GM10248 (cell line): ENCODE data around the gene ZBTB6.
A peak's percentile ranks its signal among the peaks of the same experiment; 100 is the strongest.

Source experiments
- CTCF ChIA-PET: fragments of 300-600 bp; sonication (Branson Sonifier 250); formaldehyde crosslinking; extraction: SDS; loops from one replicate; lab custom pipeline; 2021; ENCODE audit warnings: antibody characterized with exemption; lab: Yijun Ruan, JAX
- POLR2A ChIA-PET: fragments of 350-650 bp; sonication (Branson Sonifier 250); formaldehyde crosslinking; extraction: SDS; loops from one replicate; lab custom pipeline; 2020; ENCODE audit warnings: antibody characterized with exemption; lab: Yijun Ruan, JAX
- DNase-seq: peaks from one replicate; pipeline ENCODE4 v3.0.0; 2012; ENCODE audit errors: extremely low spot score
- TF ChIP-seq, protein P1 (sequence below): IDR thresholded peaks from 2 replicates; pipeline ENCODE4 v1.5.1; 2012; ENCODE audit warnings: mild to moderate bottlenecking, low read depth; ENCODE audit errors: extremely low read depth, missing control alignments, control extremely low read depth

Gene ZBTB6

DNA sequence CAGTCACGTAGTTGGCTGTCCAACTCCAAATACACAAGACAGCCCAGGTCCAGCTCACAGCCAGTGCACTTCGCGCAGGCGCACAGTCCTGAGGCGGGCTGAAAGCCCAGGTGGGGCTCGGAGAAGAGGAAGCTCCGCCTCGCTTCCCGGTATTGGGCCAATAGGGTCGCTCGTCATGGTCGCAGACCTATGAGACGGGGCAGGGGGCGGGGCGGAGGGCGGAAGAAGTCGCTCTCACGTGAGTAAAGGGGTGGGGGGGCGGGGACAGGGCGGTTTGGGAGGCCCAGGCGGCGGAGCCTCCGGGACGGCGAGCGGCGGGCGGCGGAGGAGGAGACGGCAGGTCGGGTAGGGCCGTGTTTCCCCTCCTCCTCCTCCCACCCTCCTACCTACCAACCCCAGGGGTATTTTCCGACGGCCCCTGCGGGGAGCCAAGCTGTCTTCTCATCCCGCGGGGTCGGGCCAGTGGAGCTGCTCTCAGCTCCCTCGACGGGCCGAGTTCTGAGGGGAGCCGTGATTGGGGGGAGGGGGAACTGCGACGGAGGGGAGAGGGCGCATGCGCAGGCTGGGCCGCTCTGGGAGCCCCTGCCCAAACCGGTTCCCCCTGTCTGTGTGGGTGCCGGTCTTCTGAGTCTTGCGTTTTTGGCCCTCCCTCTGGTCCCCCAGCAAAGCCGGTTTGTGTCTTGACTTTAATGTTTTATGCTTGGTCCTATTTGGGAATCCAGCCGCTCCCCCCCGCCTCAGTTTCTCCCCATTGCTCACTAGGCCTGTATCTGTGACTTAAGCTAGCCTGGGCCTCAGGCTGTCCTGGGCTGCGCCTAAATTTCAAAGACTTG is 27.8 kb upstream of the ZBTB6 start, which contains the start of gene RABGAP1:
Gene RABGAP1, plus strand, starts transcription at position 272 of the 833 bp plus-strand sequence. CDS start 16,040 bp downstream, outside the sequence.
- DNase-seq = peak; percentile 99
- TF ChIP-seq, protein P1, sequence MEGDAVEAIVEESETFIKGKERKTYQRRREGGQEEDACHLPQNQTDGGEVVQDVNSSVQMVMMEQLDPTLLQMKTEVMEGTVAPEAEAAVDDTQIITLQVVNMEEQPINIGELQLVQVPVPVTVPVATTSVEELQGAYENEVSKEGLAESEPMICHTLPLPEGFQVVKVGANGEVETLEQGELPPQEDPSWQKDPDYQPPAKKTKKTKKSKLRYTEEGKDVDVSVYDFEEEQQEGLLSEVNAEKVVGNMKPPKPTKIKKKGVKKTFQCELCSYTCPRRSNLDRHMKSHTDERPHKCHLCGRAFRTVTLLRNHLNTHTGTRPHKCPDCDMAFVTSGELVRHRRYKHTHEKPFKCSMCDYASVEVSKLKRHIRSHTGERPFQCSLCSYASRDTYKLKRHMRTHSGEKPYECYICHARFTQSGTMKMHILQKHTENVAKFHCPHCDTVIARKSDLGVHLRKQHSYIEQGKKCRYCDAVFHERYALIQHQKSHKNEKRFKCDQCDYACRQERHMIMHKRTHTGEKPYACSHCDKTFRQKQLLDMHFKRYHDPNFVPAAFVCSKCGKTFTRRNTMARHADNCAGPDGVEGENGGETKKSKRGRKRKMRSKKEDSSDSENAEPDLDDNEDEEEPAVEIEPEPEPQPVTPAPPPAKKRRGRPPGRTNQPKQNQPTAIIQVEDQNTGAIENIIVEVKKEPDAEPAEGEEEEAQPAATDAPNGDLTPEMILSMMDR = no peak
- ChIA-PET POLR2A (interaction anchor here (0.6 to 2.4 kb wide), 6 partner anchors 9 to 1276 kb away, joined by 3 to 8 read pairs (median 4); partner anchors contain the start of genes ZBTB26 and ZBTB6), CTCF (interaction anchor here (0.8 to 1.4 kb wide), 4 partner anchors 9 to 66 kb away, joined by 3 to 5 read pairs (median 4); partner anchors contain the start of gene ZBTB26)

DNA sequence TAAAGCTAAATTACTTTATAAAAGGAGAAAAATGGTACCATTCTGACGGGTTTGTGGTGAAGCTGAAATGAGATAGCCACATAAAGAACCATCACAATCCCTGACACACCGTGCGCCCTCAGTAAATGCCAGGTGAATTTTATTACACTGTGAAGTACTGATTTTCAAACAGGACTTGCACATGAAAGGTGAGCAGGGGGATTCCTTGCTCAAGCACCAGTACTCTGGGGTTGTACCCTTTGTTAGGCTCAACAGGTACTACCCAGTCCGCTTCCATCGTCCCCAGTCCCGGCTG is 27.3 kb upstream of the ZBTB6 start:
- TF ChIP-seq, protein P1 = no peak
- POLR2A ChIA-PET = interaction anchor here (0.6 to 2.4 kb wide), 6 partner anchors 9 to 1277 kb away, joined by 3 to 8 read pairs (median 4); partner anchors contain the start of genes ZBTB26 and ZBTB6
- CTCF ChIA-PET = interaction anchor here (1.1 to 1.4 kb wide), 3 partner anchors 9 to 65 kb away, joined by 4 to 5 read pairs (median 4); partner anchors contain the start of gene ZBTB26
- no peak for DNase-seq

GRCh38 chr9:122939601-122940000 is 26.5 kb upstream of the ZBTB6 start:
- POLR2A ChIA-PET = no interaction called here
- no peak for DNase-seq
- TF ChIP-seq, protein P1 = no peak
- CTCF ChIA-PET = interaction anchor here (1.4 kb wide), 1 partner anchor 10 kb away, joined by 5 read pairs; no protein-coding TSS in a partner anchor

- ChIA-PET POLR2A (no interaction called here), CTCF (interaction anchor here (0.7 kb wide), 1 partner anchor 9 kb away, joined by 3 read pairs; no protein-coding TSS in a partner anchor)
- TF ChIP-seq, protein P1 = no peak
- no peak for DNase-seq
Observed at GRCh38 chr9:122936883-122937282, 23.8 kb upstream of the ZBTB6 start.

GRCh38 chr9:122936464-122936863 is 23.3 kb upstream of the ZBTB6 start:
- POLR2A ChIA-PET = no interaction called here
- CTCF ChIA-PET = interaction anchor here (0.7 kb wide), 1 partner anchor 9 kb away, joined by 3 read pairs; no protein-coding TSS in a partner anchor
- TF ChIP-seq, protein P1 = no peak

More at GRCh38 chr9:122936464-122936863, 23.3 kb upstream of the ZBTB6 start:
- DNase-seq = no peak
